Adipocyte (in vitro differentiated cells): ENCODE results near the gene AP1S1.
"Not testable (repeated sequence)": the region's sequence is repeated elsewhere in the genome, so short reads cannot be mapped to it uniquely, and the experiment has no call there.

Experiments
- DNase-seq: peaks from one replicate; pipeline ENCODE4 v3.0.0-alpha.2; 2015; ENCODE audit warnings: low read depth
- H3K27me3 ChIP-seq: replicated peaks from 2 replicates; pipeline ENCODE4 v1.7.0; 2013; ENCODE audit warnings: mild to moderate bottlenecking, low read length, moderate library complexity; ENCODE audit not compliant: control insufficient read depth, insufficient read depth
- H3K36me3 ChIP-seq: 2 replicates; pipeline ENCODE4 v1.7.0; 2013; ENCODE audit warnings: low read length, mild to moderate bottlenecking, moderate library complexity; ENCODE audit not compliant: control insufficient read depth, insufficient read depth, severe bottlenecking
- H3K4me1 ChIP-seq: 2 replicates; pipeline ENCODE4 v1.7.0; 2013; ENCODE audit warnings: mild to moderate bottlenecking, low read length, moderate library complexity; ENCODE audit not compliant: control insufficient read depth, insufficient read depth
- H3K4me3 ChIP-seq: 2 replicates; pipeline ENCODE4 v1.7.0; 2013; ENCODE audit warnings: mild to moderate bottlenecking, low read length, moderate library complexity
- H3K9ac ChIP-seq: 2 replicates; pipeline ENCODE4 v1.7.0; 2013; ENCODE audit warnings: mild to moderate bottlenecking, low read length, moderate library complexity
- H3K9me3 ChIP-seq: 2 replicates; pipeline ENCODE4 v1.7.0; 2013; ENCODE audit warnings: mild to moderate bottlenecking, low read length, moderate library complexity; ENCODE audit not compliant: control insufficient read depth

The AP1S1 gene

DNA sequence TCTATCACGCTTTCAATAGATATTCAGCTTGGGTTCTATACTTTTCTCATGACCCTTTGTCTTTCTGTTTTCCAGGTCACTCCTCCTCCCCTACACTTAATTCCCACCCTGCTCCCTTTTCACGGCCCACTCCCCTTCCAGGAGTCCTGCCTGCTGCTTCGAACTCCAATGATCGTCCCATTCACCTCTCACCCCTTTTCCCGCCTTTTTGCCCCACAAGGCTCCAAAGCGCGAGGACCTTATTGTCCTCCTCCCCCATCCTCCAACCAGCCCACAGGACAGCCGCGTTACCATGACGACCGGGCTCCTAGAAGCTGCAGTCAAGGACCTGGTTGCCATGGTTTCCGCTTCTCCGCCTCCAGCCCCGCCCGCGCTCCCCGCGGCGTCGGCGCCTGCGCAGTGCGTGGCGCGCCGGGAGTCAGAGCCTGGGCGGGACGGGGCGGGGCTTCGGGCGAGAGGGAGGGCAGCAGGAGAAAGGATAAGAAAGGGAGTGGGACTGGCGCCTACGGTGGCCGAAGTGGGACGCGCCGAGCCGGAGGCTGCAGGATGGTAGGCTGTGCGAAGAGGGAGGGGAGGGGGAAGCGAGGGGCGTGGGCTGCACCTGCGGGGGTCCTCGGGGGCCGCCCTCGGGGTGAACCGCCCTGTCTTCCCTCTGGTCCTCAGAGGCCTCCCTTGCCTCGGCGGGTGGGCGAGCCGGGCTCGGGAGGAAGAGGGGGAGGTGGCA lies at the start of gene AP1S1:
AP1S1 (plus strand) TSS at position 508 of the 724 bp plus-strand sequence; CDS start at position 547, 39 bp downstream.
- H3K4me1 ChIP-seq = peaks cover 10% of the 10 kb centered on the region
- peaks cover 25% of the 10 kb centered on the region for H3K36me3 ChIP-seq
- H3K4me3 ChIP-seq = peak within 1 kb of the TSS; percentile 90
- peak within 1 kb of the TSS; percentile 89 for H3K9ac ChIP-seq
- no peaks in the 10 kb centered on the region for H3K9me3 ChIP-seq
- peak; percentile 96 for DNase-seq
- no peaks in the 10 kb centered on the region for H3K27me3 ChIP-seq

DNA sequence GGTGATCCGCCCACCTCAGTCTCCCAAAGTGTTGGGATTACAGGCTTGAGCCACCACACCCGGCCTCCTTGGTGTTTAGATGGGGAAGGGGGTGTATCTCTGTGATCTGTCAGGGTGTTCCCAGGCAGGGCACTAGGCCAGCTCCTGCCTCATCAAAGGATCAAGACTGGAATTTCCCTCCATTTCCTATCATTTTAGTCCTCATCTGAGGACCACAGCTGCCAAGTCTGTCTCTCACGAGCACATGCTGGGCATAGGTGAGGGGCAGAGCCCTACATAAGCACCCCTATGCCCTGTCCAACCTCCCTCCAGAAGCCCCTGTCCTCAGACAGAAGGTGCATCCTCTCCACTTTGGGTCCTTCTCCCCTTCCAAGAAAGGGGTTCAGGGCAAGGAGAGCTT lies 49.5 kb upstream of the AP1S1 start:
- H3K9me3 ChIP-seq = no peaks in the 10 kb centered on the region
- H3K36me3 ChIP-seq = no peaks in the 10 kb centered on the region
- no peak overlapping the region for H3K4me3 ChIP-seq
- no peaks in the 10 kb centered on the region for H3K27me3 ChIP-seq
- no peak for DNase-seq
- H3K4me1 ChIP-seq = peaks cover 51% of the 10 kb centered on the region
- H3K9ac ChIP-seq = peak overlapping the region; percentile 2

DNA sequence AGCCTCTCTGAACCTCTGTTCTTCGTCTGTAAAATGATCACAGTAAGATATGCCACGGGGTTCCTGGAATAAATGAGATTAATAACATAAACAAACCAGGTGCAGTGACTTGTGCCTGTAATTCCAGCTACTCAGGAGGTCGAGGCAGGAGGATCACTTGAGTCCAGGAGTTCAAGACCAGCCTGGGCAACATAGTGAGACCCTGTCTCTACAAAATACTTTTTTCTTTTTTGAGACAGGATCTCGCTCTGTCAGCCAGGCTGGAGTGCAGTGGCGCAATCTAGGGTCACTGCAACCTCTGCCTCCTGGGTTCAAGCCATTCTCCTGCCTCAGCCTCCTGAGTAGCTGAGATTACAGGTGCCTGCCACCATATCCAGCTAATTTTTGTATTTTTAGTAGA lies 49.0 kb upstream of the AP1S1 start:
- H3K27me3 ChIP-seq, DNase-seq, H3K4me3 ChIP-seq, H3K9me3 ChIP-seq, H3K9ac ChIP-seq, H3K36me3 ChIP-seq: not testable (repeated sequence)
- H3K4me1 ChIP-seq = peaks cover 49% of the 10 kb centered on the region

DNA sequence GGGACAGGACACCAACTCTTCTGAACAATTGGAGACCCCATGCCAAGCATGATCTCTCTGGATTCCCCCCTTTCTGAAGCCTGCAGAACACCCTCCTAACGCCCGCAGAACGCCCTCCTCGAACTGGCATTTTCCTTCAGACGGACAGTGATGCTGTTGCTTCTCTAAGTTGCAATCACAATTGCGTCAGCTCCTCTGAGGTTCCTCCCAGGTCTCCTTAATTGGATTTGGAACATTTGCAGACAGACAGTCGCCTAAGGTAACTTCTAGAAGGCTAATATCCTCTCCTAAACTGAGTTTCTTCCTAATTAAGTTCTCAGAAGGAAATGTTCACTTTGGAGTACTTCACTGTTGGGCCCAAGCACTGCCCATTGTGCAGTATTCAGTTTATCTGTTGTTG lies 47.9 kb upstream of the AP1S1 start:
- Histone ChIP-seq H3K9ac (no peak overlapping the region), H3K36me3 (no peaks in the 10 kb centered on the region), H3K27me3 (no peaks in the 10 kb centered on the region), H3K4me3 (no peak overlapping the region), H3K9me3 (no peaks in the 10 kb centered on the region), H3K4me1 (peaks cover 38% of the 10 kb centered on the region)
- no peak for DNase-seq

DNA sequence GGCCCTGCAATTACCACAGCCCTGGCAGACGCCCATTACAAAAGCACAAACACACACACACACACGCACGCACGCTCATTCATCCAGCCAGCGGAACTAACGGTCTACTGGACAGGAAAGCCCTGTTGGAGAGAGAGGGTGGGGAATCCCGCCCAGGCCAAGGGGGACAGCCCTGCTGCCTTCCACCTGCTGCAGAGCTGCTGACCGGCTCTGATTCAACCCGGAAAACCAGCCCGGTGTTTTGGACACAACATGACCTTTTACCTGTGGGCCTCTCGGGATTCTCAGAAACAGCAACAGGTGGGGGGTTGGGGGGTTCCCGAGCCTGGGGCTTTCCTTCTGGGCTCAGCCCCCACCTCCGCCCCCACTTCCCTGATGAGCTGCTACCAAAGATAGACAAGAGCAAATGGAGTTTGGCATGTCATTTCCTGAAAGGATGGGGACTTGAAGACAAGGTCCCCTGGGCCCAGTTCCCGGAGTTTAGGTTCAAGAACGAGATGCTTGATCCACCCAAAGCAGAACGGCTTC lies 45.9 kb upstream of the AP1S1 start:
- no peak overlapping the region for H3K4me3 ChIP-seq
- H3K27me3 ChIP-seq = no peaks in the 10 kb centered on the region
- no peak for DNase-seq
- no peak overlapping the region for H3K9ac ChIP-seq
- no peaks in the 10 kb centered on the region for H3K9me3 ChIP-seq
- peaks cover 31% of the 10 kb centered on the region for H3K4me1 ChIP-seq
- no peaks in the 10 kb centered on the region for H3K36me3 ChIP-seq

DNA sequence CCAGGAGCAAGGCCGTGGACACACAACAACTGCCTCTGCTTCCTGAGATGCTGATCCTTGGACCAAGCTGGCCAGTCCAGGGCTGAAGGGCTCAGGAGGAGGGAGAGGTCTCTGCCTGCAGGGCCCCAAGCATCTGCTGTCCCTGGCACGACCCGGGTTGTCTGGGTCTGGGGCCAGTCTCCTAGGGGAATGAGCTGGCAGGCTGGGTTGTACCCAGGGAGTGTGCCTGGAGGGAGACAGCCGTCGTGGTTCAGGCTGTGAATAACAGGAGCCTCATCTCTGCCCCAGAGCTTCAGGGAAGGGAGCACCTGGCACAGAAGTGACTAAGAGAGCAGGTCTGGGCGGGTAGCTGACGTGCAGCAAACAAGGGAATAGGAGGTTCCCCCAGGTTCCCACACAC lies 45.3 kb upstream of the AP1S1 start:
- Histone ChIP-seq H3K9ac (no peak overlapping the region), H3K4me3 (no peak overlapping the region), H3K36me3 (no peaks in the 10 kb centered on the region), H3K4me1 (peaks cover 32% of the 10 kb centered on the region), H3K27me3 (no peaks in the 10 kb centered on the region), H3K9me3 (no peaks in the 10 kb centered on the region)
- no peak for DNase-seq

DNA sequence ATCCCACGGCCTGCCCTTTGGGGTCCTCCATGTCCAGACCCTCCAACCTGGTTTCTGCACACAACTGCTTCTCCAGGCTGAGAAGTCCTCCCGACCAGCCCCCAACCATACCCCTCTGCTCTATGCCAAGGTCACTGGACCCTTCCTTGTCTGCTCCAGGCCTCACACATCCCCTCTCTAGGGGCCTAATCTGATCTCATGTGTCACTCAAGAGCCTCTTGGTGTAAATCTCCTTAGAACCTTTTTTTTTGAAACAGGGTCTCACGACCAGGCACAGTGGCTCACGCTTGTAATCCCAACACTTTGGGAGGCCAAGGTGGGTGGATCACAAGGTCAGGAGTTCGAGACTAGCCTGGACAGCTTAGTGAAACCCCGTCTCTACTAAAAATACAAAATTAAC lies 44.9 kb upstream of the AP1S1 start:
- H3K9ac ChIP-seq = no peak overlapping the region
- no peaks in the 10 kb centered on the region for H3K36me3 ChIP-seq
- H3K4me3 ChIP-seq = no peak overlapping the region
- peaks cover 32% of the 10 kb centered on the region for H3K4me1 ChIP-seq
- no peak for DNase-seq
- no peaks in the 10 kb centered on the region for H3K9me3 ChIP-seq
- no peaks in the 10 kb centered on the region for H3K27me3 ChIP-seq

DNA sequence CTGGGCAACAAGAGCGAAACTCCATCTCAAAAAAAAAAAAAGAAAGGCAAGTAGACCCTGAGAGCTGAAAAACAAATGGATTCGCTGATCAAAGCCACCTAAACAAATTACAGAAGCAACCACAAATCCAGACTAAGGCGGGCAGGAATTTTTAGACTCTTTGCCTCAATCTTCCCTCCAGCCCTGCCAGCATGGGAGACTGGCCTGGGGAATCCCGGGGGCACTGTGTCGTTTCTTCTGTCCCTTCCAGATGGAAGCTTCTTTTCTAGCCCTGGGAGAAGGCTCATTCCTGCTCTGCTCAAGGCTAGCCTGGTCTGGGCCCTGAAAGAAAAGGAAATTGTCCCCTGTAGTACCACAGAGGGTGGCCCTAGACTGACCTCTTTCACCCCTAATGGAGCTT lies 43.0 kb upstream of the AP1S1 start:
- Histone ChIP-seq H3K9ac (no peak overlapping the region), H3K27me3 (no peaks in the 10 kb centered on the region)

DNA sequence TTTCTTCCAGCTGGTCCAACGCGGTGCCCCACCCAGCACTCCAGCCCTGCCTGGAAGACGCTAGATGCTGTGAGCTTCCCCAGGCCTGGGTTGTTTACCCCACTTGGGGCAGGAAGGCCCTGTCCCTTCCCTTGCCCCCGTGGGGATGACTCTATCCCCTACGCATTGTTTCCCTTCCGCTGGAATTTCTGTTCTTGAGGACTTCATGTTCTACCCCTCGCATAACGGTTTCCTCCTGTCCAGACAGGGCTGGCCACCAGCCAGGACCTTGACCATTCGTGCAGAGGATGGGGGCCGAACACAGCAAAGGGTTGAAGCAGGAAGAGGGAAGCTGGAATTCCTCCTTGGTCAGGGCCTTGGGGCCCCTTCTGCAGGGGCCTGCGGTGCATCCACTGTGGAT lies 42.0 kb upstream of the AP1S1 start:
- Histone ChIP-seq H3K9me3 (no peaks in the 10 kb centered on the region), H3K4me1 (peaks cover 26% of the 10 kb centered on the region), H3K9ac (no peak overlapping the region), H3K27me3 (no peaks in the 10 kb centered on the region), H3K36me3 (no peaks in the 10 kb centered on the region), H3K4me3 (no peak overlapping the region)
- no peak for DNase-seq

More for the DNA sequence above, 43.0 kb upstream of the AP1S1 start:
- H3K4me1 ChIP-seq = peaks cover 24% of the 10 kb centered on the region
- H3K9me3 ChIP-seq = no peaks in the 10 kb centered on the region
- DNase-seq = no peak
- no peaks in the 10 kb centered on the region for H3K36me3 ChIP-seq
- no peak overlapping the region for H3K4me3 ChIP-seq

DNA sequence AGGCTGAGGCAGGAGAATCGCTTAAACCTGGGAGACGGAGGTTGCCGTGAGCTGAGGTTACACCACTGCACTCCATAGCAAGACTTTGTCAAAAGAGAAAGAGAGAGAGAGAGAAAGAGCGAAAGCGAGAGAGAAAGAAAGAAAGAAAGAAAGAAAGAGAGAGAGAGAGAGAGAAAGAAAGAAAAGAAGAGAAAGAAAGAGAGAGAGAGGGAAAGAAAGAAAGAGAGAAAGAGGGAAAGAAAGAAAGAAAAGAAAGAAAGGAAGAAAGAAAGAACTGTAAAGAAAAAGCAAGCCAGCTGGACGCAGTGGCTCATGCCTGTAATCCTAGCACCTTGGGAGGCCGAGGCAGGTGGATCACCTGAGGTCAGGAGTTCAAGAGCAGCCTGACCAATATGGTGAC lies 41.1 kb upstream of the AP1S1 start:
- H3K27me3 ChIP-seq, DNase-seq, H3K9ac ChIP-seq, H3K9me3 ChIP-seq, H3K4me3 ChIP-seq, H3K36me3 ChIP-seq: not testable (repeated sequence)
- peaks cover 25% of the 10 kb centered on the region for H3K4me1 ChIP-seq

DNA sequence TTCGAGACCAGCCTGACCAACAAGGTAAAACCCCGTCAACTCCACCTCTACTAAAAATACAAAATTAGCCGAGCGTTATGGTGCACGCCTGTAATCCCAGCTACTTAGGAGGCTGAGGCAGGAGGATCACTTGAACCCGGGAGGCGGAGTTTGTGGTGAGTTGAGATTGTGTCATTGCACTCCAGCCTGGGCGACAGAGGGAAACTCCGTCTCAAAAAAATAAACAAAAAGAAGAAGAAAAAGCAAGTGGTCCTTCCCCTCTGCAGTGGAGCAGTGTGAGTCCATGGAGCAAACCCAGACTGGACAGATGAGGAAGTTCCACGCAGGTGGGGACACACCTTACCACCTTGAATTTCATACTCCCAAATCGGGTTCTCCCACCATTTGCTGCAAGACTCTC lies 40.4 kb upstream of the AP1S1 start:
- Histone ChIP-seq H3K4me1 (peaks cover 21% of the 10 kb centered on the region), H3K9ac (peak overlapping the region; percentile 40), H3K27me3 (no peaks in the 10 kb centered on the region), H3K4me3 (no peak overlapping the region), H3K36me3 (no peaks in the 10 kb centered on the region), H3K9me3 (no peaks in the 10 kb centered on the region)
- no peak for DNase-seq

DNA sequence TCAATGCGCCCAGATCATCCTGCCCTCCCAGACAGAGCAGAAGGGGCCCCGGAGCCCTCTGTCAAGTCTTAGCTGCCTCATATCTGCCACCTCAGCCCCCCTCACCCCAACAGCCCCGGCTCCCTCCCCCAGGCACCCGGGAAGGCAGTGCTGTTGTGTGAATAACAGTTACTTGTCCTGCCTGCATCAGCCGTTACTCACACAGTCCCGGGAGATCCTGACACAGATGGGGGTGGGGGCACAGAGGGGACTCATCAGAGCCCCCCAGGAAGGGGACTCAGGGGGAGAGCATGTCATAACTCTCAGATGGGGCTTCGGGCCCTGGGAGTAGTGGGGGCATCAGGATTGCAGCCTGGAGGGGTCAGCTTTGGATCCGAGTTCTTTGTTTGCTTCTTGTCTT lies 39.8 kb upstream of the AP1S1 start:
- Histone ChIP-seq H3K4me3 (no peak overlapping the region), H3K27me3 (no peaks in the 10 kb centered on the region), H3K4me1 (peaks cover 22% of the 10 kb centered on the region), H3K9ac (peak overlapping the region; percentile 40), H3K9me3 (no peaks in the 10 kb centered on the region), H3K36me3 (no peaks in the 10 kb centered on the region)
- no peak for DNase-seq
